DND-41 (cell line): ENCODE measurements around the gene CCSER2.

Experiments
- EZH2 ChIP-seq: IDR thresholded peaks from 3 replicates; pipeline ENCODE4 v1.6.1; 2012; ENCODE audit warnings: borderline replicate concordance, low read depth, mild to moderate bottlenecking, moderate library complexity, low read length, inconsistent platforms; ENCODE audit not compliant: severe bottlenecking
- TF ChIP-seq, protein P1 (sequence below): IDR thresholded peaks from 2 replicates; pipeline ENCODE4 v1.5.1; 2012; ENCODE audit warnings: borderline replicate concordance, low read length, moderate library complexity, mild to moderate bottlenecking; ENCODE audit not compliant: poor library complexity, severe bottlenecking; ENCODE audit errors: extremely low read depth

DNA sequence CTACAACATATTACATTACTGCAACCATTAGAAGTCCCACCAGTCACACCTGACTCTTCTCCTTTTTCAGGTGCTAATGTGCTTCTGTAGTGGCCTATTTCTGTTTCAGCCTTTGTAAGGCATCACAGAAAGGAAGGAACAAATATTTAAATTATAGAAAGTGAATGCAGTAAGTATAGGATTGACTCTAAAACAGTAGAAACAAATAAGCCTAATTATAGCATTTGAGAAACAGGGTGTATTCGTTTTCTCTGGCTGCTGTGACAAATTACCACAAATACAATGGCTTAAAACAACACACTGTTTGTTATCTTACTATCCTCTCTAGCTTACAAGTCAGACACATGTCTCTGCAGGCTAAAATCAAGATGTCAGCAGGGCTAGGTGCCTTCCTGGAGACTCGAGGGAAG, 69.4 kb downstream of the CCSER2 start:
- TF ChIP-seq, protein P1, sequence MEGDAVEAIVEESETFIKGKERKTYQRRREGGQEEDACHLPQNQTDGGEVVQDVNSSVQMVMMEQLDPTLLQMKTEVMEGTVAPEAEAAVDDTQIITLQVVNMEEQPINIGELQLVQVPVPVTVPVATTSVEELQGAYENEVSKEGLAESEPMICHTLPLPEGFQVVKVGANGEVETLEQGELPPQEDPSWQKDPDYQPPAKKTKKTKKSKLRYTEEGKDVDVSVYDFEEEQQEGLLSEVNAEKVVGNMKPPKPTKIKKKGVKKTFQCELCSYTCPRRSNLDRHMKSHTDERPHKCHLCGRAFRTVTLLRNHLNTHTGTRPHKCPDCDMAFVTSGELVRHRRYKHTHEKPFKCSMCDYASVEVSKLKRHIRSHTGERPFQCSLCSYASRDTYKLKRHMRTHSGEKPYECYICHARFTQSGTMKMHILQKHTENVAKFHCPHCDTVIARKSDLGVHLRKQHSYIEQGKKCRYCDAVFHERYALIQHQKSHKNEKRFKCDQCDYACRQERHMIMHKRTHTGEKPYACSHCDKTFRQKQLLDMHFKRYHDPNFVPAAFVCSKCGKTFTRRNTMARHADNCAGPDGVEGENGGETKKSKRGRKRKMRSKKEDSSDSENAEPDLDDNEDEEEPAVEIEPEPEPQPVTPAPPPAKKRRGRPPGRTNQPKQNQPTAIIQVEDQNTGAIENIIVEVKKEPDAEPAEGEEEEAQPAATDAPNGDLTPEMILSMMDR: no peak
- no peak for TF ChIP-seq EZH2
